PC-3 (cell line): Measurements from ENCODE around the gene SKIDA1.

Experiments
- EZH2 ChIP-seq: fragments of 300-600 bp; sonication (generic); IDR thresholded peaks from one replicate; pipeline ENCODE4 v1.6.1; 2017; ENCODE audit warnings: antibody characterized with exemption, mild to moderate bottlenecking, low read length; ENCODE audit not compliant: unreplicated experiment
- EZH2phosphoT487 ChIP-seq: fragments of 300-600 bp; sonication (generic); IDR thresholded peaks from 2 replicates; pipeline ENCODE4 v1.6.1; 2018; ENCODE audit warnings: mild to moderate bottlenecking, antibody characterized with exemption, low read length, borderline replicate concordance
- TF ChIP-seq, protein P1 (sequence below): fragments of 300-600 bp; sonication (generic); conservative IDR thresholded peaks from 2 replicates; pipeline ENCODE4 v1.5.1; 2017; ENCODE audit warnings: antibody characterized with exemption, low read depth, mild to moderate bottlenecking, low read length

DNA sequence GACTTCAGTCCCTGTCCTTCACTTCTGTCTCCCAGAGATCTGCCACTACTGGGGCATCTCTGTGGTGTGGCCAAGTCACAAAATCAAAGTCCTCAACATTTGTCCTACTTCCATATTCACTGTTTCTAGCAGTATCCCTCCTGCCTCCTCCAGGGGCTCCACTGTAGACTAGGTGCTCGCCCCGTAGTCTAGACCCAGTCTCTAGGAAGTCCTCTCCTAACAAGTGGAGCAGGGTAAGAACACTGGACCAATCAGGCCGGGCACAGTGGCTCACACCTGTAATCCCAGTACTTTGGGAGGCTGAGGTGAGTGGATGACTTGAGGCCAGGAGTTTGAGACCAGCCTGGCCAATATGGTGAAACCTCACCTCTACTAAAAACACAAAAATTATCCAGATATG lies 57.4 kb downstream of the SKIDA1 start:
- TF ChIP-seq, protein P1, sequence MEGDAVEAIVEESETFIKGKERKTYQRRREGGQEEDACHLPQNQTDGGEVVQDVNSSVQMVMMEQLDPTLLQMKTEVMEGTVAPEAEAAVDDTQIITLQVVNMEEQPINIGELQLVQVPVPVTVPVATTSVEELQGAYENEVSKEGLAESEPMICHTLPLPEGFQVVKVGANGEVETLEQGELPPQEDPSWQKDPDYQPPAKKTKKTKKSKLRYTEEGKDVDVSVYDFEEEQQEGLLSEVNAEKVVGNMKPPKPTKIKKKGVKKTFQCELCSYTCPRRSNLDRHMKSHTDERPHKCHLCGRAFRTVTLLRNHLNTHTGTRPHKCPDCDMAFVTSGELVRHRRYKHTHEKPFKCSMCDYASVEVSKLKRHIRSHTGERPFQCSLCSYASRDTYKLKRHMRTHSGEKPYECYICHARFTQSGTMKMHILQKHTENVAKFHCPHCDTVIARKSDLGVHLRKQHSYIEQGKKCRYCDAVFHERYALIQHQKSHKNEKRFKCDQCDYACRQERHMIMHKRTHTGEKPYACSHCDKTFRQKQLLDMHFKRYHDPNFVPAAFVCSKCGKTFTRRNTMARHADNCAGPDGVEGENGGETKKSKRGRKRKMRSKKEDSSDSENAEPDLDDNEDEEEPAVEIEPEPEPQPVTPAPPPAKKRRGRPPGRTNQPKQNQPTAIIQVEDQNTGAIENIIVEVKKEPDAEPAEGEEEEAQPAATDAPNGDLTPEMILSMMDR, result no peak
- no peak for TF ChIP-seq EZH2
- TF ChIP-seq EZH2phosphoT487, result no peak
